ENCODE data around the gene FNDC3B.

FNDC3B gene

GRCh38 chr3:172047567-172048115, 8.3 kb downstream of the FNDC3B start:
- DNase-seq (ENCODE audit: low spot score) = no peak

GRCh38 chr3:172048599-172048998, 9.2 kb downstream of the FNDC3B start:
- DNase-seq (ENCODE audit: low spot score) = no peak
- TF ChIP-seq CTCF (IDR thresholded peaks at IDR 0.05; ENCODE audit: extremely low read depth, missing control alignments) = no peak

More at GRCh38 chr3:172047567-172048115, 8.3 kb downstream of the FNDC3B start:
- no peak for TF ChIP-seq CTCF (IDR thresholded peaks at IDR 0.05; ENCODE audit: extremely low read depth, missing control alignments)

- DNase-seq (ENCODE audit: low spot score) = no peak
- no peak for TF ChIP-seq CTCF (IDR thresholded peaks at IDR 0.05; ENCODE audit: extremely low read depth, missing control alignments)
These were observed 12.1 kb downstream of the FNDC3B start for GRCh38 chr3:172051310-172051956.

- no peak for DNase-seq (ENCODE audit: low spot score)
- TF ChIP-seq CTCF (IDR thresholded peaks at IDR 0.05; ENCODE audit: extremely low read depth, missing control alignments) = no peak
These were observed 12.6 kb downstream of the FNDC3B start for GRCh38 chr3:172051957-172052354.

- TF ChIP-seq CTCF (IDR thresholded peaks at IDR 0.05; ENCODE audit: extremely low read depth, missing control alignments) = no peak
- no peak for DNase-seq (ENCODE audit: low spot score)
These were observed 13.0 kb downstream of the FNDC3B start for GRCh38 chr3:172052405-172052804.

GRCh38 chr3:172054115-172054764, 14.9 kb downstream of the FNDC3B start:
- TF ChIP-seq CTCF (IDR thresholded peaks at IDR 0.05; ENCODE audit: extremely low read depth, missing control alignments) = no peak
- DNase-seq (ENCODE audit: low spot score) = no peak

GRCh38 chr3:172056416-172056815, 17.0 kb downstream of the FNDC3B start:
- DNase-seq (ENCODE audit: low spot score) = no peak
- TF ChIP-seq CTCF (IDR thresholded peaks at IDR 0.05; ENCODE audit: extremely low read depth, missing control alignments) = no peak

Measured in GM20000 (cell line).